Cardiac muscle cell (in vitro differentiated cells and primary cell): ENCODE measurements around the gene ANKRD55. TPM values are rescaled to one million over a fixed set of nuclear protein-coding genes. Genes with fewer than 3 reads are reported as not detected.
"Not testable (repeated sequence)": the region's sequence is repeated elsewhere in the genome, so short reads cannot be mapped to it uniquely, and the experiment has no call there.

Experiments used
- DNase-seq, 2 donors: peaks; one replicate each; pipeline versions ENCODE4 v3.0.0 to v3.0.0-alpha.2; 2010 to 2017; ENCODE audit warnings: low read depth in 1 of 2, low spot score in 1 of 2
- H3K27ac ChIP-seq: fragments of 200-600 bp; sonication (generic); 2 replicates; pipeline ENCODE4 v1.5.1; 2016
- H3K27me3 ChIP-seq: fragments of 200-600 bp; sonication (generic); 2 replicates; pipeline ENCODE4 v1.6.0; 2016; ENCODE audit warnings: control low read depth
- H3K36me3 ChIP-seq: fragments of 200-600 bp; sonication (generic); 2 replicates; pipeline ENCODE4 v1.5.1; 2016; ENCODE audit warnings: control low read depth
- H3K4me1 ChIP-seq: fragments of 200-600 bp; sonication (generic); 2 replicates; pipeline ENCODE4 v1.8.1; 2017; ENCODE audit warnings: low read depth, mild to moderate bottlenecking, mixed run types
- H3K4me3 ChIP-seq: fragments of 200-600 bp; sonication (generic); 2 replicates; pipeline ENCODE4 v1.5.1; 2016; ENCODE audit warnings: mild to moderate bottlenecking
- H3K9me3 ChIP-seq: fragments of 200-600 bp; sonication (generic); 2 replicates; pipeline ENCODE4 v1.5.1; 2017; ENCODE audit warnings: low read depth, mild to moderate bottlenecking, control low read depth
- polyA plus RNA-seq: library from polyadenylated mRNA; unstranded; fragments of >200 nt; fragmentation: Nextera tagmentation; extraction: Ambion mirVana; gene quantifications from 2 replicates; pipeline ENCODE4 v1.2.1, GENCODE V29; 2016
- total RNA-seq: library from RNA; depleted of rRNA; stranded (reverse); fragments of >200 nt; gene quantifications from 2 replicates; pipeline ENCODE4 v1.2.3, GENCODE V29; 2016
- TF ChIP-seq, protein P1 (sequence below): IDR thresholded peaks from 2 replicates; pipeline ENCODE4 v1.5.1; 2012; ENCODE audit warnings: low read depth, mild to moderate bottlenecking, low read length

Gene ANKRD55
- total and polyA plus RNA-seq, 2 experiments from 2014 or later, result 0.28 TPM; not detected in 1

DNA sequence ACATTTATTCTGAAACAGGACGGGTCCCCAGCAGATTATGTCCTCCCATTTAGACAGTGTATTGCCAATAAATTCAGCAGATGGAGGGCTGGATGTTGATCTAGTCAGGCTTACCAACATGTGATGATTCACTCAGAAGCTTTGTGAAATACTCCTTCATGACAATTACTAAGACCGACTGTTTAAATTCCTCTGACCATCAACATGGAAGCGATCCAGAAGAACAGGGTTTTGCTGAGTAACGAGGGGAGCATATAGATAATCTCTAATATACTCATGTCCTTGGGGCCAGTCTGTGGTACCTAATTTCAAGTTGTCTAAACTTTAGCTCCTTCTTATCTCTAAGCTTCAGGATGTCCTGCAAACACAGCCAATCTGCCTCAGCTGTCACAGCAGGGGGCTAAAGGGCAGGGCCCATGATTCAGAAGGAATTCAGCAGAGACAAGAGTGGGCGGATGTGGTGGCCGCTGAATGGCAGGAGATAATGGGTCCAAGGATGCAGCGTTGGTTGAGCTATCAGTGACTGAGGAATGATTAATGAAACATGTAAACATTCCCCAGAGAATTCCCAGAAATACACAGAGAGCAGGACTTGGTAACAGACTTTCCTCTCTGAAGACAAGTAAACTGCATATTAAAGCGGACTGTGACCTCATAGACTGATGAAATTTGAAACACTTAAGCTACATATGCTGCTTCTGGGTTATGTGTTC lies 109.4 kb downstream of the ANKRD55 start:
- H3K9me3 ChIP-seq, result no peaks in the 10 kb centered on the region
- DNase-seq, result peak; percentile 50 to 100
- TF ChIP-seq, protein P1, sequence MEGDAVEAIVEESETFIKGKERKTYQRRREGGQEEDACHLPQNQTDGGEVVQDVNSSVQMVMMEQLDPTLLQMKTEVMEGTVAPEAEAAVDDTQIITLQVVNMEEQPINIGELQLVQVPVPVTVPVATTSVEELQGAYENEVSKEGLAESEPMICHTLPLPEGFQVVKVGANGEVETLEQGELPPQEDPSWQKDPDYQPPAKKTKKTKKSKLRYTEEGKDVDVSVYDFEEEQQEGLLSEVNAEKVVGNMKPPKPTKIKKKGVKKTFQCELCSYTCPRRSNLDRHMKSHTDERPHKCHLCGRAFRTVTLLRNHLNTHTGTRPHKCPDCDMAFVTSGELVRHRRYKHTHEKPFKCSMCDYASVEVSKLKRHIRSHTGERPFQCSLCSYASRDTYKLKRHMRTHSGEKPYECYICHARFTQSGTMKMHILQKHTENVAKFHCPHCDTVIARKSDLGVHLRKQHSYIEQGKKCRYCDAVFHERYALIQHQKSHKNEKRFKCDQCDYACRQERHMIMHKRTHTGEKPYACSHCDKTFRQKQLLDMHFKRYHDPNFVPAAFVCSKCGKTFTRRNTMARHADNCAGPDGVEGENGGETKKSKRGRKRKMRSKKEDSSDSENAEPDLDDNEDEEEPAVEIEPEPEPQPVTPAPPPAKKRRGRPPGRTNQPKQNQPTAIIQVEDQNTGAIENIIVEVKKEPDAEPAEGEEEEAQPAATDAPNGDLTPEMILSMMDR, result no peak
- H3K27ac ChIP-seq, result peak overlapping the region; percentile 44
- no peaks in the 10 kb centered on the region for H3K36me3 ChIP-seq
- H3K4me1 ChIP-seq, result peaks cover 30% of the 10 kb centered on the region
- H3K27me3 ChIP-seq, result no peaks in the 10 kb centered on the region
- H3K4me3 ChIP-seq, result no peak overlapping the region

DNA sequence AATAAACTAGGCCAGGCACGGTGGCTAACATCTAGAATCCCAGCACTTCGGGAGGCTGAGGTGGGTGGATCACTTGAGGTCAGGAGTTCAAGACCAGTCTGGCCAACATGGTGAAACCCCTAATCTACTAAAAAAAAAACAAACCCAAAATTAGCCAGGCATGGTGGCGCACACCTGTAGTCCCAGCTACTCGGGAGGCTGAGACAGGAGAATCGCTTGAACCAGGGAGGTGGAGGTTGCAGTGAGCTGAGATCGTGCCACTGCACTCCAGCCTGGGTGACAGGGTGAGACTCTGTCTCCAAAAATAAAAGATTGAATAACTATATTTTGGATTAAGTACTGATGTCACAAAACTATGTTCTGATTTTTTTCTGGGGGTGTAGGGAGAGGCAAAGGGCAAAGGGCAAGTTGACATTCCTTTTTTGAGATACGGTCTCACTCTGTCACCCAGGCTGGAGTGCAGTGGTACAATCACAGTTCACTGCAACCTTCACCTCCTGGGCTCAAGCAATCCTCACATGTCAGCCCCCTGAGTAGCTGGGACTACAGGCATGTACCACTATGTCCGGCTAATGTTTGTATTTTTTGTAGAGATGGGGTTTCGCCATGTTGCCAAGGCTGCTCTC lies 110.7 kb downstream of the ANKRD55 start:
- DNase-seq, H3K4me3 ChIP-seq, H3K27ac ChIP-seq, H3K9me3 ChIP-seq, H3K27me3 ChIP-seq, H3K36me3 ChIP-seq: not testable (repeated sequence)
- peaks cover 18% of the 10 kb centered on the region for H3K4me1 ChIP-seq

DNA sequence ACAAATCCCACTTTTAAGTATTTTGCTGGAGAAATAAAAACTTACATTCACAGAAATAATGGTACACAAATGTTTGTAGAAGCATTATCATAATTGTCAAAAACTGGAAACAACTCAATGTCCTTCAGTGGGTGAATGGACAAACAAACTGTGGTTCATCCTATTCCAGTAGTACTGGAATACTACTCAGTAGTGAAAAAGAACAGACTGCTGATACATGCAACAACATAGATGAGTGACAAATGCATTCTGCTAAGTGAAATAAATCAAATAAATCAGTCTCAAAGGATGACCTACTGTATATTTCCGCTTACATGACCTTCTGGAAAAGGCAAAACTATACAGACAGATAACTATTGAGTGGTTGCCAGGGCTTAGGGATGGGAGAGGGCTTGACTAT lies 114.1 kb downstream of the ANKRD55 start:
- H3K27me3 ChIP-seq, result no peaks in the 10 kb centered on the region
- no peak overlapping the region for H3K4me3 ChIP-seq
- no peak for DNase-seq
- H3K27ac ChIP-seq, result no peak overlapping the region
- H3K4me1 ChIP-seq, result peaks cover 8% of the 10 kb centered on the region
- TF ChIP-seq, protein P1, result no peak
- H3K9me3 ChIP-seq, result no peaks in the 10 kb centered on the region
- no peaks in the 10 kb centered on the region for H3K36me3 ChIP-seq

DNA sequence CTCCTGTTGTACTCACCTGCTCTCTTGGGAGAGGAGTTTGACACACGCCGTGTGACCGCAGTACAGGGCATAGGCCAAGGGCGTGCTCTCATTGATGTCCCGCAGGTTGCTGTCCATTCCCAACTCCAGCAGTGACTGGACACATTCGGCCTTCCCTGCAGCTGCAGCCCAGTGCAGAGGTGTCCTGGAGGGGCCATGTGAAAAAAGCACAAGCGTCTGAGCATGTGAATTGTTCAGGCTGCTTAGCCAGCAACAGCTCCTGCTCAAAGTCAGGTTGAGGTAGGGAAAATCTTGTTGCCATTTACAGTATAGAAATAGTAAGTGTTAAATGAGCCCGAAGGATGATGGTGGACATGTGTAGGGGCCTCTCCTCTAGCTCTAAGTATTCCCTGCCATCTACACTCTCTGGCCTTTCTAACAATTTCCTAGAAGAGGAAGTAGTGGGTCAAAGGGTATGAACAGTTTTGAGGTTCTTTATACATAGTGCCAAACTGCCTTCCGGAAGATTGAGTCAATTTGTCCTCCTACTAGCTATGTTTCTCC lies 116.5 kb downstream of the ANKRD55 start:
- H3K36me3 ChIP-seq, result no peaks in the 10 kb centered on the region
- TF ChIP-seq, protein P1, result no peak
- H3K4me1 ChIP-seq, result no peaks in the 10 kb centered on the region
- H3K4me3 ChIP-seq, result no peak overlapping the region
- H3K27ac ChIP-seq, result peak overlapping the region; percentile 24
- H3K9me3 ChIP-seq, result no peaks in the 10 kb centered on the region
- no peaks in the 10 kb centered on the region for H3K27me3 ChIP-seq
- peak in 1 of 2 donors; percentile 10 for DNase-seq

DNA sequence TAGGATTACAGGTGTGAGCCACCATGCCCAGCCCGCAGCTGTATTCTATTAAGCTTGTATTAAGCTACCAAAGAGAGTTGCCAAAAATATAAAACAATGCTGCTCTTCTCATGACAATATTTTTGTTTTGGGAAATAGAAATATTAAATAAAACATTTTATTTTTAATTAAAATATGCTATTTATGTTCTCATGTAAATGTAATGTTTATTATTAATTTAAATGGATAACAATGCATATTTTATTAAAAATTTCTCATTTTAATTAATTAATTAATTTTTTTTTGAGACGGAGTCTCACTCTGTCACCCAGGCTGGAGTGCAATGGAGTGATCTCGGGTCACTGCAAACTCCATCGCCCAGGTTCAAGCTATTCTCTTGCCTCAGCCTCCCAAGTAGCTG lies 117.5 kb downstream of the ANKRD55 start:
- Histone ChIP-seq H3K9me3 (no peaks in the 10 kb centered on the region), H3K27ac (no peak overlapping the region), H3K4me1 (no peaks in the 10 kb centered on the region), H3K36me3 (no peaks in the 10 kb centered on the region), H3K27me3 (no peaks in the 10 kb centered on the region), H3K4me3 (no peak overlapping the region)
- TF ChIP-seq, protein P1, result no peak
- no peak for DNase-seq

DNA sequence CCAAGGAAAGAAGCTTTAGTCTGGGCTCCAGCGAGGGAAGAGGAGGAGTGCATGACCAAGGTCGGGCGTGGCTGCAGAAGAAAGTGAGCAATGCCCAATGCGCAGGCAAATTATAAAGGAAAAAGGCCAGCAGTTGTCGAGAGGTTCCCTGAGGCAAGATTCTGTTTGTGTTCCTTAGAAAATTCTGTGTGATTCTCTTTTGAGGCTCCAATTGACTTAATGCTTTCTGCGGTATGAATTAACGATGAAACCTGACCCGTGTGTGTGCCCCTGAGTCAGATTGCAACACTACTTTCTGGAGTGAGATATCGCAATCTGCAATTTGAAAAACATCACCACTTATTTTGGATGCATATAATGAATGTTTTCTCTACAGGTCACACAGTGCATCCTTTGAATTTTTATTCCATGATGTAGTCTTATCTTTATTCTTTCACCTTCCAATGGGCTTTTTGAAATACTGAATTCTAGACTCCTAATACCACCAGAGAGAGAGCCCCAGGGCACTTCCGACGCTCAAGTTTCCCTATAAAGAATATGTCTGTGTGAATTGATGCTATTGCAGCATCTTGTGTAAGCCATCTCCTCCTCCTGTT lies 120.5 kb downstream of the ANKRD55 start:
- DNase-seq, result peak in 1 of 2 donors; percentile 63
- Histone ChIP-seq H3K4me3 (no peak overlapping the region), H3K9me3 (no peaks in the 10 kb centered on the region), H3K36me3 (no peaks in the 10 kb centered on the region), H3K27ac (no peak overlapping the region), H3K27me3 (no peaks in the 10 kb centered on the region), H3K4me1 (no peaks in the 10 kb centered on the region)
- TF ChIP-seq, protein P1, result no peak
